IMR-90 (cell line): ENCODE measurements around the gene IL22RA1.

Experiments
- CEBPB ChIP-seq: IDR thresholded peaks from 2 replicates; pipeline ENCODE4 v1.6.1; 2012; ENCODE audit warnings: low read depth, low read length, improper control_type of control experiment
- CHD1 ChIP-seq: IDR thresholded peaks from 2 replicates; pipeline ENCODE4 v1.6.1; 2012; ENCODE audit warnings: low read depth, low read length, improper control_type of control experiment
- FOS ChIP-seq: fragments of 150-350 bp; IDR thresholded peaks from 2 replicates; pipeline ENCODE4 v1.6.1; 2016; ENCODE audit warnings: low read depth, low read length
- MAFK ChIP-seq: IDR thresholded peaks from 2 replicates; pipeline ENCODE4 v1.6.1; 2012; ENCODE audit warnings: low read depth, low read length, improper control_type of control experiment
- MXI1 ChIP-seq: IDR thresholded peaks from 2 replicates; pipeline ENCODE4 v1.6.1; 2012; ENCODE audit warnings: low read depth, mild to moderate bottlenecking, low read length, moderate library complexity, borderline replicate concordance
- NFE2L2 ChIP-seq: fragments of 150-350 bp; IDR thresholded peaks from 2 replicates; pipeline ENCODE4 v1.6.1; 2016; ENCODE audit warnings: low read depth, mild to moderate bottlenecking, low read length
- POLR2A ChIP-seq: IDR thresholded peaks from 2 replicates; pipeline ENCODE4 v1.6.1; 2012; ENCODE audit warnings: mild to moderate bottlenecking, low read depth, low read length
- RFX5 ChIP-seq: IDR thresholded peaks from 2 replicates; pipeline ENCODE4 v1.8.0; 2012; ENCODE audit warnings: low read depth, mild to moderate bottlenecking, low read length, moderate library complexity
- SMC3 ChIP-seq: fragments of 150-350 bp; IDR thresholded peaks from 2 replicates; pipeline ENCODE4 v1.6.1; 2016; ENCODE audit warnings: low read depth, mild to moderate bottlenecking, antibody characterized with exemption, low read length, moderate library complexity
- TF ChIP-seq, protein P1 (sequence below): fragments of 150-350 bp; IDR thresholded peaks from 2 replicates; pipeline ENCODE4 v1.6.1; 2016; ENCODE audit warnings: low read depth, mild to moderate bottlenecking, low read length, moderate library complexity, borderline replicate concordance
- TF ChIP-seq, protein P2 (sequence below): conservative IDR thresholded peaks from 2 replicates; pipeline ENCODE4 v1.5.1; 2012; ENCODE audit warnings: mild to moderate bottlenecking, low read depth, low read length, improper control_type of control experiment
- TF ChIP-seq, protein P3 (sequence below): fragments of 150-350 bp; IDR thresholded peaks from 2 replicates; pipeline ENCODE4 v1.6.1; 2017; ENCODE audit warnings: mild to moderate bottlenecking, antibody characterized with exemption, low read length, low read depth

DNA sequence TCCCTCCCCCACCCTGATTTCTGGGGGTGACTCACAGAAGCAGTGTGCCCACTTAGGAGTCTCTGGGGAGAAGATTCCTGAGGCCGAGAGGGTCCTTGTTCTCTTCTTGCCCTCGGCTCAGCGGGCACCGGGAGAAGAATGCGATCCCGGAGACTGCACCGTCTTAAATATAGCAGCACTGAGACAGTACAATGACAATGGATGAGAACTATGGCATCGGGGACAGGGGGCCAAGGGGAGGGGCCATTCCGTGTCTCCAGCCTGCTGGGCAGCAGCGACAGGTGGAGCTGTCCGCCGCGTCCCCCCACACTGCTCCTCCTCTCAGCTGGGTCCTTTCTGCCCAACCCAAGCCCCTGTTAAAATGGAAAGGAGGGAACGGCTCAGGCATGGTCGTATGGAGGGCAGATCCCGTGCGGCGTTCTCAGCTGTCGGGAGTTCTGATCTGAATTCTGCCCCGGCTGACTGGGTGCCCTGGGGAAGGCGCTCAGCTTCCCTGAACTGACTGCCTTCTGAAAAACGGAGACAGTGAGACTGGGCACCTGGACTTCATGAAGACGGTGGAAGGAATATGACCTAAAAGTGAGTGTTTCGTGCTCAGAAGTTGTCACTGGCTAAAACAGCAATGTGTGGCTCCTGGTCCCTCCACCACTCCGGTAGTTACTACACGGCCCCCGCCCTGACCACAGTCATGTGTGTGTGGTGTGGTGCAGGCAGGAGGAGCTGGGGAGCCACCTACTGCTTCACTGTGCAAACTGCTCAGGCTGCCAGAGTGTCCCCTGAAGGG is 30.8 kb downstream of the IL22RA1 start, which contains the start of gene MYOM3:
- TF ChIP-seq POLR2A, result no peak
- no peak for TF ChIP-seq CHD1
- TF ChIP-seq, protein P1, sequence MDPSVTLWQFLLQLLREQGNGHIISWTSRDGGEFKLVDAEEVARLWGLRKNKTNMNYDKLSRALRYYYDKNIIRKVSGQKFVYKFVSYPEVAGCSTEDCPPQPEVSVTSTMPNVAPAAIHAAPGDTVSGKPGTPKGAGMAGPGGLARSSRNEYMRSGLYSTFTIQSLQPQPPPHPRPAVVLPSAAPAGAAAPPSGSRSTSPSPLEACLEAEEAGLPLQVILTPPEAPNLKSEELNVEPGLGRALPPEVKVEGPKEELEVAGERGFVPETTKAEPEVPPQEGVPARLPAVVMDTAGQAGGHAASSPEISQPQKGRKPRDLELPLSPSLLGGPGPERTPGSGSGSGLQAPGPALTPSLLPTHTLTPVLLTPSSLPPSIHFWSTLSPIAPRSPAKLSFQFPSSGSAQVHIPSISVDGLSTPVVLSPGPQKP, result no peak
- TF ChIP-seq, protein P2, sequence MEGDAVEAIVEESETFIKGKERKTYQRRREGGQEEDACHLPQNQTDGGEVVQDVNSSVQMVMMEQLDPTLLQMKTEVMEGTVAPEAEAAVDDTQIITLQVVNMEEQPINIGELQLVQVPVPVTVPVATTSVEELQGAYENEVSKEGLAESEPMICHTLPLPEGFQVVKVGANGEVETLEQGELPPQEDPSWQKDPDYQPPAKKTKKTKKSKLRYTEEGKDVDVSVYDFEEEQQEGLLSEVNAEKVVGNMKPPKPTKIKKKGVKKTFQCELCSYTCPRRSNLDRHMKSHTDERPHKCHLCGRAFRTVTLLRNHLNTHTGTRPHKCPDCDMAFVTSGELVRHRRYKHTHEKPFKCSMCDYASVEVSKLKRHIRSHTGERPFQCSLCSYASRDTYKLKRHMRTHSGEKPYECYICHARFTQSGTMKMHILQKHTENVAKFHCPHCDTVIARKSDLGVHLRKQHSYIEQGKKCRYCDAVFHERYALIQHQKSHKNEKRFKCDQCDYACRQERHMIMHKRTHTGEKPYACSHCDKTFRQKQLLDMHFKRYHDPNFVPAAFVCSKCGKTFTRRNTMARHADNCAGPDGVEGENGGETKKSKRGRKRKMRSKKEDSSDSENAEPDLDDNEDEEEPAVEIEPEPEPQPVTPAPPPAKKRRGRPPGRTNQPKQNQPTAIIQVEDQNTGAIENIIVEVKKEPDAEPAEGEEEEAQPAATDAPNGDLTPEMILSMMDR, result peak; percentile 54
- TF ChIP-seq SMC3, result peak; percentile 60
- no peak for TF ChIP-seq FOS
- no peak for TF ChIP-seq MXI1
- no peak for TF ChIP-seq RFX5
- TF ChIP-seq NFE2L2, result no peak
- TF ChIP-seq CEBPB, result no peak
- TF ChIP-seq, protein P3, sequence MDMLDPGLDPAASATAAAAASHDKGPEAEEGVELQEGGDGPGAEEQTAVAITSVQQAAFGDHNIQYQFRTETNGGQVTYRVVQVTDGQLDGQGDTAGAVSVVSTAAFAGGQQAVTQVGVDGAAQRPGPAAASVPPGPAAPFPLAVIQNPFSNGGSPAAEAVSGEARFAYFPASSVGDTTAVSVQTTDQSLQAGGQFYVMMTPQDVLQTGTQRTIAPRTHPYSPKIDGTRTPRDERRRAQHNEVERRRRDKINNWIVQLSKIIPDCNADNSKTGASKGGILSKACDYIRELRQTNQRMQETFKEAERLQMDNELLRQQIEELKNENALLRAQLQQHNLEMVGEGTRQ, result peak; percentile 34; the same call in 1 of the 2 replicates
- no peak for TF ChIP-seq MAFK
